H1 (cell line): ENCODE results near the gene POLRMT. TPM values are rescaled to one million over a fixed set of nuclear protein-coding genes. Genes with fewer than 3 reads are reported as not detected.

Source experiments
- CREB1 ChIP-seq: IDR thresholded peaks from 2 replicates; pipeline ENCODE4 v1.6.1; 2012; ENCODE audit warnings: inconsistent platforms
- E2F6 ChIP-seq: IDR thresholded peaks from 2 replicates; pipeline ENCODE4 v1.6.1; 2012; ENCODE audit warnings: inconsistent platforms
- HDAC6 ChIP-seq: IDR thresholded peaks from one replicate; pipeline ENCODE4 v1.7.1; 2012; ENCODE audit warnings: low read depth, mild to moderate bottlenecking, inconsistent platforms, low read length, moderate library complexity
- POLR2AphosphoS5 ChIP-seq: IDR thresholded peaks from 2 replicates; pipeline ENCODE4 v1.6.1; 2011; ENCODE audit warnings: low read depth, low read length
- RNF2 ChIP-seq: fragments of 200-900, 300-1000 bp; sonication (generic); IDR thresholded peaks from 2 replicates; pipeline ENCODE4 v1.7.1; 2016; ENCODE audit warnings: borderline replicate concordance, low read depth, mild to moderate bottlenecking, antibody characterized with exemption, low read length; ENCODE audit not compliant: poor library complexity, severe bottlenecking; ENCODE audit errors: missing control alignments
- SP1 ChIP-seq: IDR thresholded peaks from 2 replicates; pipeline ENCODE4 v1.6.1; 2011; ENCODE audit warnings: low read depth, low read length
- SRF ChIP-seq: IDR thresholded peaks from 2 replicates; pipeline ENCODE4 v1.6.1; 2011; ENCODE audit warnings: mild to moderate bottlenecking, low read depth, low read length, moderate library complexity
- TAF7 ChIP-seq: optimal IDR thresholded peaks from 2 replicates; pipeline ENCODE3; 2011; ENCODE audit warnings: low read depth, mild to moderate bottlenecking, inconsistent platforms, low read length, moderate library complexity, borderline replicate concordance
- TEAD4 ChIP-seq: IDR thresholded peaks from 2 replicates; pipeline ENCODE4 v1.6.1; 2012; ENCODE audit warnings: low read depth, low read length, inconsistent platforms, mixed read lengths
- polyA plus RNA-seq, 7 experiments: library from polyadenylated mRNA; depleted of rRNA in 3 of 7; stranded (reverse) in 5 of 7; unstranded in 2 of 7; fragments of >200 nt in 5 of 7; fragments of 200-250 nt in 2 of 7; gene quantifications; 1 replicate in 5 of 7; 2 replicates in 1 of 7; 4 replicates in 1 of 7; pipeline versions ENCODE4 v1.2.1 to v1.2.3, GENCODE V29; 2011 to 2013; ENCODE audit warnings: missing spikeins in 2 of 7, mixed read lengths in 2 of 7
- total RNA-seq: library from RNA; stranded (reverse); fragmentation: NEBNext Ultra II Directional; extraction: Animal tissue kit (Norgen Biotek cat#: 25700); gene quantifications from 2 replicates; pipeline ENCODE4 v1.2.1, GENCODE V29; 2021
- TF ChIP-seq, protein P1 (sequence below): fragments of 300-600 bp; sonication (generic); IDR thresholded peaks from 2 replicates; pipeline ENCODE4 v1.7.1; 2012; ENCODE audit warnings: low read length, moderate library complexity, mild to moderate bottlenecking, inconsistent platforms; ENCODE audit not compliant: insufficient replicate concordance

Gene POLRMT
- total and polyA plus RNA-seq, 2 of the 8 experiments (the other 6 are each of a cell fraction or from before 2014, with no cell fraction given), result 93.0 to 111 TPM

DNA sequence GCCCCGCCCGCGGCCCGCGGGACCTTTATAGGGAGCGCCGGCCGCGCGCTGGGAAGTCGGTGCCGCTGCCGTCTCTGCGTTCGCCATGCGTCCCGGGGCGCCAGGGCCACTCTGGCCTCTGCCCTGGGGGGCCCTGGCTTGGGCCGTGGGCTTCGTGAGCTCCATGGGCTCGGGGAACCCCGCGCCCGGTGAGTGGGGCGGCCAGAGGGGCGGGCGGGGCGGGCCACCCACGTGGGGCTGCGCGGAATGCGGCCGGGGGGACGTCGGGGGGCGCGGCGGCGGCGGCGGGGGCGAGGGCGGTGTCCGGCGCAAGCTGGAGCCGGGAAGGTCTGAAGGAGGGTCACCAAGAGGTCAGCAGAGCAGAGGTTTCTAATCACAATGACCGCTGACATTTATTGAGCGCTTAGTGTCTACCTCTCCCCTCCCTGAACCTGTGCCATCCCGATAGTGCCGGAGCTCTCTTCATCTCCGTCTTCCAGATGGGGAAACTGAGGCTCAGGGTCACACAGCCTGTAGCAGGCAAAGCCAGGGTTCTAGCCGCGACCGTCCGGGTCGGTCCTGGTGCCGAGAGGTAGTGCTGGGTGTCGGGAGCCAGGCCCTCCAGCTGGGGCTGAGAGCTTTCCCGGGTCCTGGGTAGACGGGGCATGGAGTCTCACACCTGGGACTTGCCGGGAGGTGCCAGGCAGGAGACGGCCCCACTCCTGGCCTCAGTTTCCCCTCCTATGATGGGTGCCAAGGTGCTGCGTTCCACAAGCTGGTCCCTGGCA is 43.2 kb upstream of the POLRMT start, which contains the start of gene FSTL3 (continued):
- TF ChIP-seq, protein P1, sequence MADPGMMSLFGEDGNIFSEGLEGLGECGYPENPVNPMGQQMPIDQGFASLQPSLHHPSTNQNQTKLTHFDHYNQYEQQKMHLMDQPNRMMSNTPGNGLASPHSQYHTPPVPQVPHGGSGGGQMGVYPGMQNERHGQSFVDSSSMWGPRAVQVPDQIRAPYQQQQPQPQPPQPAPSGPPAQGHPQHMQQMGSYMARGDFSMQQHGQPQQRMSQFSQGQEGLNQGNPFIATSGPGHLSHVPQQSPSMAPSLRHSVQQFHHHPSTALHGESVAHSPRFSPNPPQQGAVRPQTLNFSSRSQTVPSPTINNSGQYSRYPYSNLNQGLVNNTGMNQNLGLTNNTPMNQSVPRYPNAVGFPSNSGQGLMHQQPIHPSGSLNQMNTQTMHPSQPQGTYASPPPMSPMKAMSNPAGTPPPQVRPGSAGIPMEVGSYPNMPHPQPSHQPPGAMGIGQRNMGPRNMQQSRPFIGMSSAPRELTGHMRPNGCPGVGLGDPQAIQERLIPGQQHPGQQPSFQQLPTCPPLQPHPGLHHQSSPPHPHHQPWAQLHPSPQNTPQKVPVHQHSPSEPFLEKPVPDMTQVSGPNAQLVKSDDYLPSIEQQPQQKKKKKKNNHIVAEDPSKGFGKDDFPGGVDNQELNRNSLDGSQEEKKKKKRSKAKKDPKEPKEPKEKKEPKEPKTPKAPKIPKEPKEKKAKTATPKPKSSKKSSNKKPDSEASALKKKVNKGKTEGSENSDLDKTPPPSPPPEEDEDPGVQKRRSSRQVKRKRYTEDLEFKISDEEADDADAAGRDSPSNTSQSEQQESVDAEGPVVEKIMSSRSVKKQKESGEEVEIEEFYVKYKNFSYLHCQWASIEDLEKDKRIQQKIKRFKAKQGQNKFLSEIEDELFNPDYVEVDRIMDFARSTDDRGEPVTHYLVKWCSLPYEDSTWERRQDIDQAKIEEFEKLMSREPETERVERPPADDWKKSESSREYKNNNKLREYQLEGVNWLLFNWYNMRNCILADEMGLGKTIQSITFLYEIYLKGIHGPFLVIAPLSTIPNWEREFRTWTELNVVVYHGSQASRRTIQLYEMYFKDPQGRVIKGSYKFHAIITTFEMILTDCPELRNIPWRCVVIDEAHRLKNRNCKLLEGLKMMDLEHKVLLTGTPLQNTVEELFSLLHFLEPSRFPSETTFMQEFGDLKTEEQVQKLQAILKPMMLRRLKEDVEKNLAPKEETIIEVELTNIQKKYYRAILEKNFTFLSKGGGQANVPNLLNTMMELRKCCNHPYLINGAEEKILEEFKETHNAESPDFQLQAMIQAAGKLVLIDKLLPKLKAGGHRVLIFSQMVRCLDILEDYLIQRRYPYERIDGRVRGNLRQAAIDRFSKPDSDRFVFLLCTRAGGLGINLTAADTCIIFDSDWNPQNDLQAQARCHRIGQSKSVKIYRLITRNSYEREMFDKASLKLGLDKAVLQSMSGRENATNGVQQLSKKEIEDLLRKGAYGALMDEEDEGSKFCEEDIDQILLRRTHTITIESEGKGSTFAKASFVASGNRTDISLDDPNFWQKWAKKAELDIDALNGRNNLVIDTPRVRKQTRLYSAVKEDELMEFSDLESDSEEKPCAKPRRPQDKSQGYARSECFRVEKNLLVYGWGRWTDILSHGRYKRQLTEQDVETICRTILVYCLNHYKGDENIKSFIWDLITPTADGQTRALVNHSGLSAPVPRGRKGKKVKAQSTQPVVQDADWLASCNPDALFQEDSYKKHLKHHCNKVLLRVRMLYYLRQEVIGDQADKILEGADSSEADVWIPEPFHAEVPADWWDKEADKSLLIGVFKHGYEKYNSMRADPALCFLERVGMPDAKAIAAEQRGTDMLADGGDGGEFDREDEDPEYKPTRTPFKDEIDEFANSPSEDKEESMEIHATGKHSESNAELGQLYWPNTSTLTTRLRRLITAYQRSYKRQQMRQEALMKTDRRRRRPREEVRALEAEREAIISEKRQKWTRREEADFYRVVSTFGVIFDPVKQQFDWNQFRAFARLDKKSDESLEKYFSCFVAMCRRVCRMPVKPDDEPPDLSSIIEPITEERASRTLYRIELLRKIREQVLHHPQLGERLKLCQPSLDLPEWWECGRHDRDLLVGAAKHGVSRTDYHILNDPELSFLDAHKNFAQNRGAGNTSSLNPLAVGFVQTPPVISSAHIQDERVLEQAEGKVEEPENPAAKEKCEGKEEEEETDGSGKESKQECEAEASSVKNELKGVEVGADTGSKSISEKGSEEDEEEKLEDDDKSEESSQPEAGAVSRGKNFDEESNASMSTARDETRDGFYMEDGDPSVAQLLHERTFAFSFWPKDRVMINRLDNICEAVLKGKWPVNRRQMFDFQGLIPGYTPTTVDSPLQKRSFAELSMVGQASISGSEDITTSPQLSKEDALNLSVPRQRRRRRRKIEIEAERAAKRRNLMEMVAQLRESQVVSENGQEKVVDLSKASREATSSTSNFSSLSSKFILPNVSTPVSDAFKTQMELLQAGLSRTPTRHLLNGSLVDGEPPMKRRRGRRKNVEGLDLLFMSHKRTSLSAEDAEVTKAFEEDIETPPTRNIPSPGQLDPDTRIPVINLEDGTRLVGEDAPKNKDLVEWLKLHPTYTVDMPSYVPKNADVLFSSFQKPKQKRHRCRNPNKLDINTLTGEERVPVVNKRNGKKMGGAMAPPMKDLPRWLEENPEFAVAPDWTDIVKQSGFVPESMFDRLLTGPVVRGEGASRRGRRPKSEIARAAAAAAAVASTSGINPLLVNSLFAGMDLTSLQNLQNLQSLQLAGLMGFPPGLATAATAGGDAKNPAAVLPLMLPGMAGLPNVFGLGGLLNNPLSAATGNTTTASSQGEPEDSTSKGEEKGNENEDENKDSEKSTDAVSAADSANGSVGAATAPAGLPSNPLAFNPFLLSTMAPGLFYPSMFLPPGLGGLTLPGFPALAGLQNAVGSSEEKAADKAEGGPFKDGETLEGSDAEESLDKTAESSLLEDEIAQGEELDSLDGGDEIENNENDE, result no peak
- TF ChIP-seq POLR2AphosphoS5, result no peak
- no peak for TF ChIP-seq SRF
- no peak for TF ChIP-seq SP1
- no peak for TF ChIP-seq HDAC6
- TF ChIP-seq E2F6, result no peak
- no peak for TF ChIP-seq TEAD4
- no peak for TF ChIP-seq RNF2
- TF ChIP-seq TAF7, result no peak
- TF ChIP-seq CREB1, result no peak
